WERI-Rb-1 (cell line): ENCODE data around the gene ADGRG6.
"Not testable (repeated sequence)": the region's sequence is repeated elsewhere in the genome, so short reads cannot be mapped to it uniquely, and the experiment has no call there.

Experiments used
- DNase-seq: peaks from one replicate; pipeline ENCODE4 v3.0.0-alpha.2; 2020
- H3K27ac ChIP-seq: fragments of 250-450 bp; sonication (Bioruptor Pico); 2 replicates; pipeline ENCODE4 v1.5.1; 2020; ENCODE audit warnings: mild to moderate bottlenecking, moderate library complexity
- H3K27me3 ChIP-seq: fragments of 250-450 bp; sonication (Bioruptor Pico); 2 replicates; pipeline ENCODE4 v1.5.1; 2021; ENCODE audit warnings: mild to moderate bottlenecking, low read depth, moderate library complexity; ENCODE audit not compliant: insufficient read depth, severe bottlenecking
- H3K36me3 ChIP-seq: fragments of 250-450 bp; sonication (Bioruptor Pico); 2 replicates; pipeline ENCODE4 v1.5.1; 2020; ENCODE audit warnings: mild to moderate bottlenecking, moderate library complexity
- H3K4me3 ChIP-seq: 2 replicates; pipeline ENCODE4 v1.5.1; 2011; ENCODE audit warnings: low read depth, mild to moderate bottlenecking, control low read depth, low read length
- H3K9me3 ChIP-seq: fragments of 250-450 bp; sonication (Bioruptor Pico); 2 replicates; pipeline ENCODE4 v1.5.1; 2021; ENCODE audit warnings: mild to moderate bottlenecking, moderate library complexity; ENCODE audit not compliant: severe bottlenecking
- CTCF ChIP-seq: IDR thresholded peaks from 2 replicates; pipeline ENCODE4 v1.5.1; 2011; ENCODE audit warnings: low read depth, mild to moderate bottlenecking, control low read depth, inconsistent platforms, low read length

Gene ADGRG6

GRCh38 chr6:142419071-142419470 is 117.3 kb downstream of the ADGRG6 start:
- H3K27me3 ChIP-seq: no peaks in the 10 kb centered on the region
- no peak overlapping the region for H3K27ac ChIP-seq
- no peaks in the 10 kb centered on the region for H3K36me3 ChIP-seq
- H3K4me3 ChIP-seq: no peak overlapping the region
- TF ChIP-seq CTCF: no peak
- H3K9me3 ChIP-seq: no peaks in the 10 kb centered on the region
- no peak for DNase-seq

- no peak for TF ChIP-seq CTCF
- DNase-seq: no peak
- Histone ChIP-seq H3K36me3 (no peaks in the 10 kb centered on the region), H3K27ac (no peak overlapping the region), H3K27me3 (no peaks in the 10 kb centered on the region), H3K4me3 (no peak overlapping the region), H3K9me3 (no peaks in the 10 kb centered on the region)
Observed at GRCh38 chr6:142420802-142421201, 119.0 kb downstream of the ADGRG6 start.

- Histone ChIP-seq H3K27ac (no peak overlapping the region), H3K4me3 (no peak overlapping the region), H3K27me3 (no peaks in the 10 kb centered on the region), H3K36me3 (no peaks in the 10 kb centered on the region), H3K9me3 (no peaks in the 10 kb centered on the region)
- no peak for DNase-seq
- no peak for TF ChIP-seq CTCF
Observed at GRCh38 chr6:142421285-142422117, 119.7 kb downstream of the ADGRG6 start.

GRCh38 chr6:142426444-142427132 is 124.8 kb downstream of the ADGRG6 start:
- not testable (repeated sequence) for H3K4me3 ChIP-seq, H3K36me3 ChIP-seq, DNase-seq, H3K27ac ChIP-seq, H3K27me3 ChIP-seq, H3K9me3 ChIP-seq

- not testable (repeated sequence) for H3K27ac ChIP-seq, DNase-seq, H3K9me3 ChIP-seq, H3K36me3 ChIP-seq, H3K4me3 ChIP-seq, H3K27me3 ChIP-seq
Observed at GRCh38 chr6:142428468-142428867, 126.7 kb downstream of the ADGRG6 start.

GRCh38 chr6:142429195-142429594 is 127.4 kb downstream of the ADGRG6 start:
- Histone ChIP-seq H3K27ac (no peak overlapping the region), H3K9me3 (no peaks in the 10 kb centered on the region), H3K27me3 (no peaks in the 10 kb centered on the region), H3K36me3 (no peaks in the 10 kb centered on the region), H3K4me3 (no peak overlapping the region)
- DNase-seq: no peak
- TF ChIP-seq CTCF: no peak
